ENCODE results near the gene SLX9.

- no peak for TF ChIP-seq CTCF (conservative IDR thresholded peaks at IDR 0.05 in 1 of 2, IDR thresholded peaks at IDR 0.05 in 1 of 2; ENCODE audit: extremely low read depth in 1 of 2, insufficient read depth in 1 of 2, low read depth in 1 of 2, low read length in 2 of 2)
- no peak for TF ChIP-seq EZH2 (IDR thresholded peaks at IDR 0.05; ENCODE audit: borderline replicate concordance, low read length)
Observed at GRCh38 chr21:44988607-44989536, 49.0 kb downstream of the SLX9 start.
